HG03575 (cell line): Measurements from ENCODE around the gene UPF1.

Experiments
- ATAC-seq: cut with Tn5 transposase; IDR thresholded peaks from one replicate; pipeline ENCODE4 v1.9.1; 2021; ENCODE audit not compliant: unreplicated experiment, insufficient number of reproducible peaks, low FRiP score; ENCODE audit errors: extremely low read depth

The UPF1 gene

GRCh38 chr19:18851673-18852325 is 20.0 kb downstream of the UPF1 start:
- no peak for ATAC-seq

GRCh38 chr19:18852648-18853047 is 20.9 kb downstream of the UPF1 start:
- ATAC-seq: no peak

GRCh38 chr19:18853755-18854427 is 22.1 kb downstream of the UPF1 start:
- no peak for ATAC-seq

GRCh38 chr19:18854982-18855381 is 23.2 kb downstream of the UPF1 start:
- ATAC-seq: no peak

- no peak for ATAC-seq
Measured at GRCh38 chr19:18855647-18856384, 24.1 kb downstream of the UPF1 start.

- ATAC-seq: no peak
Measured at GRCh38 chr19:18856385-18857126, 24.8 kb downstream of the UPF1 start.

- ATAC-seq: no peak
Measured at GRCh38 chr19:18857223-18857622, 25.5 kb downstream of the UPF1 start.

GRCh38 chr19:18858906-18859646 is 27.3 kb downstream of the UPF1 start:
- no peak for ATAC-seq

GRCh38 chr19:18859676-18860301 is 28.0 kb downstream of the UPF1 start:
- no peak for ATAC-seq

- no peak for ATAC-seq
Measured at GRCh38 chr19:18860302-18860700, 28.5 kb downstream of the UPF1 start.

- no peak for ATAC-seq
Measured at GRCh38 chr19:18860725-18861124, 29.0 kb downstream of the UPF1 start.

- ATAC-seq: no peak
Measured at GRCh38 chr19:18861235-18861634, 29.5 kb downstream of the UPF1 start.

- no peak for ATAC-seq
Measured at GRCh38 chr19:18861917-18862316, 30.2 kb downstream of the UPF1 start.

GRCh38 chr19:18862976-18863842 is 31.4 kb downstream of the UPF1 start:
- ATAC-seq: no peak

GRCh38 chr19:18863843-18864362 is 32.1 kb downstream of the UPF1 start:
- no peak for ATAC-seq

- ATAC-seq: no peak
Measured at GRCh38 chr19:18865106-18865972, 33.6 kb downstream of the UPF1 start.
